Astrocyte of the spinal cord (primary cell): ENCODE measurements around the gene BMPR1B.

Source experiments
- DNase-seq: peaks from one replicate; pipeline ENCODE4 v3.0.0; 2011; ENCODE audit warnings: low read depth, low spot score
- H3K4me3 ChIP-seq: 2 replicates; pipeline ENCODE4 v1.5.1; 2011; ENCODE audit warnings: low read depth, mild to moderate bottlenecking, low read length, moderate library complexity
- in situ Hi-C: cut with HindIII; loops from 2 replicates; pipeline ENCODE4 v1.10.0; 2017; ENCODE audit warnings: low sequenced_read_pairs
- TF ChIP-seq, protein P1 (sequence below): IDR thresholded peaks from 2 replicates; pipeline ENCODE4 v1.5.1; 2012; ENCODE audit warnings: low read depth, mild to moderate bottlenecking, low read length, inconsistent platforms

Gene BMPR1B

DNA sequence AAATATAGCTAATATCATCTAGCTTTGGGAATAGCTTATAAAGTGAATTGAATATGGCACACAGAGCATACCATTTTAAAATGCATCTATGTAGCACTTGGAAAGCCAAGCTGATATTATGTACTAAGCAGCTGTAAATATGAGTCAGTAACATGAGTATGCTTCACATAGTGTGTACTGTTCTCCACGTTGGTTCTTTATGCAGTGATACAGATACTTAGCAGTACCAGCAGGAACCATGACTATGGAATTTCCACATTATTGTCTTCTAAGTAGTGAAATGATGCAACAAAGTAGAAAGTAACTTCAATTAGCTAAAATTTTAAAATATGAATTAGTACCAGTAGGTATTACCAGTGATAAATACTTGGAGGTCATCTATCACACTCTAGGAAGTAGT is 320.1 kb downstream of the BMPR1B start:
- in situ Hi-C loops: no loop called here
- no peak overlapping the region for H3K4me3 ChIP-seq
- peak; percentile 36 for DNase-seq
- TF ChIP-seq, protein P1, sequence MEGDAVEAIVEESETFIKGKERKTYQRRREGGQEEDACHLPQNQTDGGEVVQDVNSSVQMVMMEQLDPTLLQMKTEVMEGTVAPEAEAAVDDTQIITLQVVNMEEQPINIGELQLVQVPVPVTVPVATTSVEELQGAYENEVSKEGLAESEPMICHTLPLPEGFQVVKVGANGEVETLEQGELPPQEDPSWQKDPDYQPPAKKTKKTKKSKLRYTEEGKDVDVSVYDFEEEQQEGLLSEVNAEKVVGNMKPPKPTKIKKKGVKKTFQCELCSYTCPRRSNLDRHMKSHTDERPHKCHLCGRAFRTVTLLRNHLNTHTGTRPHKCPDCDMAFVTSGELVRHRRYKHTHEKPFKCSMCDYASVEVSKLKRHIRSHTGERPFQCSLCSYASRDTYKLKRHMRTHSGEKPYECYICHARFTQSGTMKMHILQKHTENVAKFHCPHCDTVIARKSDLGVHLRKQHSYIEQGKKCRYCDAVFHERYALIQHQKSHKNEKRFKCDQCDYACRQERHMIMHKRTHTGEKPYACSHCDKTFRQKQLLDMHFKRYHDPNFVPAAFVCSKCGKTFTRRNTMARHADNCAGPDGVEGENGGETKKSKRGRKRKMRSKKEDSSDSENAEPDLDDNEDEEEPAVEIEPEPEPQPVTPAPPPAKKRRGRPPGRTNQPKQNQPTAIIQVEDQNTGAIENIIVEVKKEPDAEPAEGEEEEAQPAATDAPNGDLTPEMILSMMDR: no peak

GRCh38 chr4:95080969-95081368 is 323.2 kb downstream of the BMPR1B start:
- TF ChIP-seq, protein P1: no peak
- in situ Hi-C loops: no loop called here

GRCh38 chr4:95084584-95084983 is 326.8 kb downstream of the BMPR1B start:
- no peak overlapping the region for H3K4me3 ChIP-seq
- TF ChIP-seq, protein P1: no peak
- in situ Hi-C loops: no loop called here
- no peak for DNase-seq

More at GRCh38 chr4:95080969-95081368, 323.2 kb downstream of the BMPR1B start:
- H3K4me3 ChIP-seq: no peak overlapping the region
- no peak for DNase-seq

GRCh38 chr4:95085124-95085833 is 327.5 kb downstream of the BMPR1B start:
- in situ Hi-C loops: no loop called here

GRCh38 chr4:95086551-95086950 is 328.8 kb downstream of the BMPR1B start:
- in situ Hi-C loops: no loop called here
- TF ChIP-seq, protein P1: no peak
- no peak for DNase-seq
- H3K4me3 ChIP-seq: no peak overlapping the region

More at GRCh38 chr4:95085124-95085833, 327.5 kb downstream of the BMPR1B start:
- TF ChIP-seq, protein P1: no peak
- no peak overlapping the region for H3K4me3 ChIP-seq
- DNase-seq: no peak

GRCh38 chr4:95087657-95088455 is 330.1 kb downstream of the BMPR1B start:
- TF ChIP-seq, protein P1: no peak
- in situ Hi-C loops: no loop called here
- no peak for DNase-seq
- no peak overlapping the region for H3K4me3 ChIP-seq
